ENCODE results near the gene SPEG.

Gene SPEG

GRCh38 chr2:219541611-219542180, 107.1 kb downstream of the SPEG start:
- H3K27ac ChIP-seq, result no peak overlapping the region
- no peak for TF ChIP-seq ZFX (IDR thresholded peaks at IDR 0.05)
- TF ChIP-seq CTCF (conservative IDR thresholded peaks at IDR 0.05), result peak; percentile 96

GRCh38 chr2:219542931-219543595, 108.4 kb downstream of the SPEG start:
- peak overlapping the region; percentile 79 for H3K27ac ChIP-seq
- TF ChIP-seq ZFX (IDR thresholded peaks at IDR 0.05) (peak; percentile 83), CTCF (conservative IDR thresholded peaks at IDR 0.05) (no peak)

- TF ChIP-seq CTCF (conservative IDR thresholded peaks at IDR 0.05) (no peak), ZFX (IDR thresholded peaks at IDR 0.05) (no peak; the same call in 1 of the 2 replicates)
- peak within 1 kb of the TSS; percentile 79 for H3K27ac ChIP-seq
Observed at GRCh38 chr2:219543596-219544358, 109.1 kb downstream of the SPEG start, which contains the start of the genes CHPF and TMEM198. Gene CHPF, minus strand, starts transcription at chr2:219543809. Its CDS starts 271 bp downstream, at chr2:219543538. Gene TMEM198, plus strand, starts transcription at chr2:219544028. Its CDS starts 700 bp downstream, at chr2:219544728.

GRCh38 chr2:219544567-219544966, 109.9 kb downstream of the SPEG start:
- TF ChIP-seq ZFX (IDR thresholded peaks at IDR 0.05), result no peak
- TF ChIP-seq CTCF (conservative IDR thresholded peaks at IDR 0.05), result no peak
- no peak overlapping the region for H3K27ac ChIP-seq

GRCh38 chr2:219545295-219545942, 110.8 kb downstream of the SPEG start:
- TF ChIP-seq CTCF (conservative IDR thresholded peaks at IDR 0.05), result no peak
- TF ChIP-seq ZFX (IDR thresholded peaks at IDR 0.05), result no peak
- H3K27ac ChIP-seq, result no peak overlapping the region

- no peak overlapping the region for H3K27ac ChIP-seq
- TF ChIP-seq CTCF (conservative IDR thresholded peaks at IDR 0.05), result no peak
- no peak for TF ChIP-seq ZFX (IDR thresholded peaks at IDR 0.05)
Observed at GRCh38 chr2:219545943-219546352, 111.3 kb downstream of the SPEG start.

Data from C4-2B (cell line).